H1 (cell line): ENCODE data around the gene LHX2. TPM values are rescaled to one million over a fixed set of nuclear protein-coding genes. Genes with fewer than 3 reads are reported as not detected.

Experiments used
- CTCF ChIA-PET: fragments of 300-600 bp; sonication (Branson Sonifier 250); formaldehyde crosslinking; loops from one replicate; lab custom pipeline; 2021; ENCODE audit not compliant: partially characterized antibody; lab: Charles Lee
- POLR2A ChIA-PET: fragments of 300-600 bp; sonication (Branson Sonifier 250); formaldehyde crosslinking; loops from one replicate; lab custom pipeline; 2021; ENCODE audit warnings: inconsistent platforms; ENCODE audit not compliant: partially characterized antibody; lab: Charles Lee
- DNase-seq, 2 experiments: peaks; one replicate each; pipeline versions ENCODE4 v3.0.0 to v3.0.0-alpha.2; 2010 to 2022; ENCODE audit warnings: low spot score in 2 of 2, low read depth in 1 of 2, mixed read lengths in 1 of 2
- FAIRE-seq: peaks from 2 replicates; lab custom pipeline; 2011; peaks lifted over from hg19 to GRCh38; lab: Jason Lieb, UNC
- H2AFZ ChIP-seq: 2 replicates; pipeline ENCODE4 v1.8.1; 2012; ENCODE audit warnings: low read length, inconsistent platforms
- H2AK5ac ChIP-seq: 2 replicates; pipeline ENCODE4 v1.6.1; 2013; ENCODE audit warnings: low read depth, low read length
- H2BK120ac ChIP-seq: replicated peaks from 2 replicates; pipeline ENCODE3; 2013; ENCODE audit warnings: low read depth, low read length, inconsistent platforms
- H2BK12ac ChIP-seq: 2 replicates; pipeline ENCODE4 v1.6.1; 2013; ENCODE audit warnings: low read depth, low read length
- H2BK15ac ChIP-seq: 2 replicates; pipeline ENCODE4 v1.6.1; 2013; ENCODE audit warnings: low read length
- H2BK20ac ChIP-seq: 2 replicates; pipeline ENCODE4 v1.6.1; 2013; ENCODE audit warnings: low read length
- H2BK5ac ChIP-seq: 2 replicates; pipeline ENCODE4 v1.6.1; 2013; ENCODE audit warnings: low read depth, low read length
- H3K14ac ChIP-seq: 2 replicates; pipeline ENCODE4 v1.6.1; 2013; ENCODE audit warnings: inconsistent platforms; ENCODE audit not compliant: insufficient read length
- H3K18ac ChIP-seq: 2 replicates; pipeline ENCODE4 v1.6.1; 2013; ENCODE audit warnings: low read length; ENCODE audit errors: extremely low read depth
- H3K23ac ChIP-seq: 2 replicates; pipeline ENCODE4 v1.6.1; 2013; ENCODE audit warnings: inconsistent platforms; ENCODE audit not compliant: insufficient read length
- H3K23me2 ChIP-seq: 2 replicates; pipeline ENCODE4 v1.6.1; 2013; ENCODE audit warnings: low read depth, low read length
- H3K27ac ChIP-seq: 2 replicates; pipeline ENCODE4 v1.6.1; 2011; ENCODE audit warnings: low read depth, low read length, inconsistent platforms
- H3K27me3 ChIP-seq, 4 experiments: replicated peaks in 1 of 4; 1 replicate in 1 of 4; 2 replicates in 3 of 4; pipeline versions ENCODE4 v1.6.1 to v1.8.1; 2011 to 2013; ENCODE audit warnings: low read length in 3 of 4, mild to moderate bottlenecking in 3 of 4, inconsistent platforms in 2 of 4, mixed read lengths in 2 of 4, moderate library complexity in 1 of 4; ENCODE audit not compliant: control insufficient read depth in 3 of 4, insufficient read depth in 3 of 4; ENCODE audit errors: extremely low read depth in 1 of 4
- H3K36me3 ChIP-seq, 4 experiments: 2 replicates each; pipeline versions ENCODE4 v1.6.1 to v1.8.1; 2011 to 2013; ENCODE audit warnings: mild to moderate bottlenecking in 4 of 4, low read length in 3 of 4, moderate library complexity in 2 of 4, control low read depth in 1 of 4, inconsistent platforms in 1 of 4; ENCODE audit not compliant: insufficient read depth in 4 of 4, control insufficient read depth in 2 of 4
- H3K4ac ChIP-seq: replicated peaks from 2 replicates; pipeline ENCODE3; 2013; ENCODE audit warnings: low read length, low read depth, mixed read lengths, inconsistent platforms; ENCODE audit not compliant: insufficient read length
- H3K4me1 ChIP-seq, 4 experiments: replicated peaks in 1 of 4; 1 replicate in 1 of 4; 2 replicates in 3 of 4; pipeline versions ENCODE4 v1.6.1 to v1.8.1; 2011 to 2013; ENCODE audit warnings: low read length in 3 of 4, inconsistent platforms in 2 of 4, mixed read lengths in 1 of 4; ENCODE audit not compliant: insufficient read depth in 4 of 4, control insufficient read depth in 3 of 4
- H3K4me2 ChIP-seq, 2 experiments: 2 replicates each; pipeline versions ENCODE4 v1.6.1 to v1.8.1; 2011 to 2013; ENCODE audit warnings: low read depth in 2 of 2, low read length in 2 of 2, control low read depth in 1 of 2, inconsistent platforms in 1 of 2, mild to moderate bottlenecking in 1 of 2; ENCODE audit not compliant: insufficient read depth in 1 of 2
- H3K4me3 ChIP-seq, 4 experiments: fragments of 200-600, 300-600 bp in 1 of 4; sonication (generic), shearing (Covaris generic), sonication (Bioruptor Twin) in 1 of 4; 2 replicates each; pipeline versions ENCODE4 v1.5.1 to v1.8.1; 2011 to 2016; ENCODE audit warnings: low read length in 4 of 4, low read depth in 3 of 4, control low read depth in 2 of 4, inconsistent platforms in 2 of 4, mild to moderate bottlenecking in 2 of 4, mixed read lengths in 1 of 4, moderate library complexity in 1 of 4; ENCODE audit not compliant: insufficient read depth in 2 of 4; ENCODE audit errors: extremely low read depth in 1 of 4
- H3K56ac ChIP-seq: replicated peaks from 2 replicates; pipeline ENCODE3; 2013; ENCODE audit warnings: low read depth, mild to moderate bottlenecking, mixed read lengths, low read length, inconsistent platforms; ENCODE audit not compliant: insufficient read length
- H3K79me1 ChIP-seq: 2 replicates; pipeline ENCODE4 v1.6.1; 2013; ENCODE audit warnings: low read depth, low read length, control low read depth
- H3K79me2 ChIP-seq, 2 experiments: 2 replicates each; pipeline versions ENCODE4 v1.6.1 to v1.8.1; 2012 to 2013; ENCODE audit warnings: low read length in 2 of 2, mild to moderate bottlenecking in 2 of 2, inconsistent platforms in 1 of 2; ENCODE audit not compliant: insufficient read depth in 2 of 2, control insufficient read depth in 1 of 2
- H3K9ac ChIP-seq, 4 experiments: replicated peaks in 1 of 4; 1 replicate in 1 of 4; 2 replicates in 3 of 4; pipeline versions ENCODE4 v1.6.1 to v1.8.1; 2011 to 2013; ENCODE audit warnings: low read depth in 3 of 4, low read length in 3 of 4, control low read depth in 2 of 4, mild to moderate bottlenecking in 2 of 4, moderate library complexity in 2 of 4, inconsistent platforms in 1 of 4; ENCODE audit errors: extremely low read depth in 1 of 4
- H3K9me3 ChIP-seq, 2 experiments: 2 replicates each; pipeline versions ENCODE4 v1.6.1 to v1.8.1; 2012 to 2013; ENCODE audit warnings: mild to moderate bottlenecking in 2 of 2, moderate library complexity in 2 of 2, control low read depth in 1 of 2, inconsistent platforms in 1 of 2, low read depth in 1 of 2, low read length in 1 of 2, mixed read lengths in 1 of 2; ENCODE audit not compliant: insufficient read depth in 2 of 2
- H4K20me1 ChIP-seq, 2 experiments: replicated peaks in 1 of 2; 2 replicates each; pipeline versions ENCODE3 to v1.8.1; 2011 to 2013; ENCODE audit warnings: inconsistent platforms in 2 of 2, low read length in 2 of 2, mild to moderate bottlenecking in 1 of 2; ENCODE audit not compliant: insufficient read depth in 2 of 2, control insufficient read depth in 1 of 2
- H4K5ac ChIP-seq: 2 replicates; pipeline ENCODE4 v1.6.1; 2013; ENCODE audit warnings: low read length, low read depth, mixed read lengths, inconsistent platforms; ENCODE audit not compliant: insufficient read length
- H4K8ac ChIP-seq: 2 replicates; pipeline ENCODE4 v1.8.0; 2013; ENCODE audit warnings: mild to moderate bottlenecking, moderate library complexity, low read length, inconsistent platforms; ENCODE audit not compliant: insufficient read depth; ENCODE audit errors: extremely low read depth
- H4K91ac ChIP-seq: replicated peaks from 2 replicates; pipeline ENCODE3; 2013; ENCODE audit warnings: low read length, mixed read lengths, inconsistent platforms; ENCODE audit not compliant: insufficient read length
- CEBPB ChIP-seq: IDR thresholded peaks from 2 replicates; pipeline ENCODE4 v1.6.1; 2012; ENCODE audit warnings: low read depth, low read length
- polyA plus RNA-seq, 7 experiments: library from polyadenylated mRNA; depleted of rRNA in 3 of 7; stranded (reverse) in 5 of 7; unstranded in 2 of 7; fragments of >200 nt in 5 of 7; fragments of 200-250 nt in 2 of 7; gene quantifications; 1 replicate in 5 of 7; 2 replicates in 1 of 7; 4 replicates in 1 of 7; pipeline versions ENCODE4 v1.2.1 to v1.2.3, GENCODE V29; 2011 to 2013; ENCODE audit warnings: missing spikeins in 2 of 7, mixed read lengths in 2 of 7
- total RNA-seq: library from RNA; stranded (reverse); fragmentation: NEBNext Ultra II Directional; extraction: Animal tissue kit (Norgen Biotek cat#: 25700); gene quantifications from 2 replicates; pipeline ENCODE4 v1.2.1, GENCODE V29; 2021

The LHX2 gene
- total and polyA plus RNA-seq, 2 of the 8 experiments (the other 6 are each of a cell fraction or from before 2014, with no cell fraction given): 0.11 to 0.86 TPM

DNA sequence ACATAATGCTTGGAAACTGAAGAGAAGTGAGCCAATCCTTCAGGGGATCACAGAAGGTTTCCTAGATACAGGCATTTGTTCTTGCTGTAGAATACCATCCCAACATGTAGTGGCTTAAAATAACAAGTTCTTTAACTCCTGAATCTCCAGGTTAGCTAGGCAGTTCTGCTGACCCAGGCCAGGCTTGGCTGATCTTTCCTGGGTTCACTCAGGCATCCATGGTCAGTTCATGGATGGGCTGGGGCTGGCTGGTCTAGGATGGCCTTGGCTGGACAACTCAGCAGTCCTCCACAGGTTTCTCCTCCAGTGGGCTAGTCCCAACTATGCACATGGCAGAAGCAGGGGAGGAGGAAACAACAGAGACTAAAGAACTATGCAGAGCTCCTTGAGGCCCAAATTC, 44.2 kb upstream of the LHX2 start:
- Histone ChIP-seq H3K23me2 (peaks cover 7% of the 10 kb centered on the region; the same call in 1 of the 2 replicates), H3K4ac (no peak overlapping the region), H3K4me3 (no peak overlapping the region), H2AFZ (no peak overlapping the region), H3K36me3 (no peaks in the 10 kb centered on the region), H4K5ac (no peak overlapping the region), H2AK5ac (no peak overlapping the region), H3K14ac (no peak overlapping the region), H3K23ac (no peak overlapping the region), H3K27ac (no peak overlapping the region), H4K8ac (no peak overlapping the region), H3K4me2 (no peak overlapping the region), H3K9ac (no peak overlapping the region), H3K27me3 (no peaks in the 10 kb centered on the region; a peak in 2 of 7 replicates), H4K20me1 (peaks cover 0 to 7% of the 10 kb centered on the region in 2 experiments), H3K9me3 (peaks cover 0 to 7% of the 10 kb centered on the region in 2 experiments; a peak in 2 of 4 replicates), H2BK12ac (no peak overlapping the region), H2BK15ac (no peak overlapping the region), H4K91ac (no peak overlapping the region), H3K79me2 (no peaks in the 10 kb centered on the region; a peak in 2 of 4 replicates), H3K18ac (no peak overlapping the region), H2BK120ac (no peak overlapping the region), H2BK20ac (no peak overlapping the region), H2BK5ac (no peak overlapping the region), H3K79me1 (no peaks in the 10 kb centered on the region), H3K56ac (no peak overlapping the region), H3K4me1 (peaks cover 0 to 2% (median 0%) of the 10 kb centered on the region in 4 experiments; a peak in 1 of 7 replicates)
- FAIRE-seq (no peak), DNase-seq (no peak)
- ChIA-PET CTCF (interaction anchor here (0.5 to 1.2 kb wide), 6 partner anchors 9 to 557 kb away, joined by 3 to 6 read pairs (median 4); no protein-coding TSS in a partner anchor), POLR2A (no interaction called here)
- no peak for TF ChIP-seq CEBPB
